T-helper 1 cell treated with Interleukin-12 subunit alpha and Interleukin-12 subunit beta and Interleukin-4 antibody, amounts not matched to agents 30 μg/mL and 1 μg/mL, for 36 hours (primary cell): ENCODE results near the gene SCARB1.
"Not testable (repeated sequence)": the region's sequence is repeated elsewhere in the genome, so short reads cannot be mapped to it uniquely, and the experiment has no call there.

Experiments used
- H3K27ac Mint-ChIP-seq: one replicate; pipeline ENCODE4 v1.8.0; 2021; ENCODE audit warnings: mild to moderate bottlenecking, mixed read lengths
- H3K27me3 Mint-ChIP-seq: one replicate; pipeline ENCODE4 v1.8.0; 2021; ENCODE audit warnings: low read depth, mixed read lengths
- H3K36me3 Mint-ChIP-seq: one replicate; pipeline ENCODE4 v1.8.0; 2021; ENCODE audit warnings: low read depth, mixed read lengths
- H3K4me1 Mint-ChIP-seq: one replicate; pipeline ENCODE4 v1.8.0; 2021; ENCODE audit warnings: low read depth, mixed read lengths
- H3K4me3 Mint-ChIP-seq: one replicate; pipeline ENCODE4 v1.8.0; 2021; ENCODE audit warnings: mild to moderate bottlenecking, moderate library complexity, mixed read lengths
- H3K9me3 Mint-ChIP-seq: one replicate; pipeline ENCODE4 v1.8.0; 2021; ENCODE audit warnings: mixed read lengths

SCARB1 gene

GRCh38 chr12:124863416-124864325, at the start of gene SCARB1:
Gene SCARB1, minus strand, starts transcription at chr12:124863864. Its CDS starts 144 bp downstream, at chr12:124863720.
- Mint-ChIP-seq H3K27me3 (peaks cover 5% of the 10 kb centered on the region), H3K36me3 (no peaks in the 10 kb centered on the region), H3K9me3 (no peaks in the 10 kb centered on the region), H3K27ac (peak within 1 kb of the TSS; percentile 85), H3K4me3 (peak within 1 kb of the TSS; percentile 80), H3K4me1 (peaks cover 23% of the 10 kb centered on the region)

GRCh38 chr12:124912529-124913287, 49.0 kb upstream of the SCARB1 start:
- peaks cover 55% of the 10 kb centered on the region for H3K4me1 Mint-ChIP-seq
- not testable (repeated sequence) for H3K27me3 Mint-ChIP-seq, H3K9me3 Mint-ChIP-seq
- H3K36me3 Mint-ChIP-seq, result peaks cover 43% of the 10 kb centered on the region
- H3K27ac Mint-ChIP-seq, result peak overlapping the region; percentile 97
- H3K4me3 Mint-ChIP-seq, result peak overlapping the region; percentile 95

- H3K36me3 Mint-ChIP-seq, result peaks cover 43% of the 10 kb centered on the region
- peaks cover 47% of the 10 kb centered on the region for H3K4me1 Mint-ChIP-seq
- H3K4me3 Mint-ChIP-seq, result peak overlapping the region; percentile 71
- H3K9me3 Mint-ChIP-seq, H3K27me3 Mint-ChIP-seq: not testable (repeated sequence)
- H3K27ac Mint-ChIP-seq, result peak overlapping the region; percentile 46
Observed at GRCh38 chr12:124911521-124911920, 47.9 kb upstream of the SCARB1 start.

GRCh38 chr12:124910561-124911478, 47.2 kb upstream of the SCARB1 start:
- Mint-ChIP-seq H3K27ac (peak overlapping the region; percentile 43), H3K4me1 (peaks cover 45% of the 10 kb centered on the region), H3K9me3 (no peaks in the 10 kb centered on the region), H3K27me3 (no peaks in the 10 kb centered on the region), H3K36me3 (peaks cover 43% of the 10 kb centered on the region), H3K4me3 (peak overlapping the region; percentile 71)

- peaks cover 40% of the 10 kb centered on the region for H3K4me1 Mint-ChIP-seq
- H3K27me3 Mint-ChIP-seq, result no peaks in the 10 kb centered on the region
- no peaks in the 10 kb centered on the region for H3K9me3 Mint-ChIP-seq
- H3K36me3 Mint-ChIP-seq, result peaks cover 43% of the 10 kb centered on the region
- peak overlapping the region; percentile 42 for H3K27ac Mint-ChIP-seq
- H3K4me3 Mint-ChIP-seq, result peak overlapping the region; percentile 19
Observed at GRCh38 chr12:124909831-124910560, 46.3 kb upstream of the SCARB1 start.

- peak overlapping the region; percentile 32 for H3K27ac Mint-ChIP-seq
- no peak overlapping the region for H3K4me3 Mint-ChIP-seq
- peaks cover 23% of the 10 kb centered on the region for H3K4me1 Mint-ChIP-seq
- no peaks in the 10 kb centered on the region for H3K27me3 Mint-ChIP-seq
- peaks cover 20% of the 10 kb centered on the region for H3K36me3 Mint-ChIP-seq
- no peaks in the 10 kb centered on the region for H3K9me3 Mint-ChIP-seq
Observed at GRCh38 chr12:124906606-124907261, 43.1 kb upstream of the SCARB1 start.

GRCh38 chr12:124904306-124905098, 40.8 kb upstream of the SCARB1 start:
- H3K36me3 Mint-ChIP-seq, result no peaks in the 10 kb centered on the region
- no peak overlapping the region for H3K4me3 Mint-ChIP-seq
- no peaks in the 10 kb centered on the region for H3K27me3 Mint-ChIP-seq
- H3K9me3 Mint-ChIP-seq, result no peaks in the 10 kb centered on the region
- H3K27ac Mint-ChIP-seq, result no peak overlapping the region
- peaks cover 6% of the 10 kb centered on the region for H3K4me1 Mint-ChIP-seq

- no peaks in the 10 kb centered on the region for H3K36me3 Mint-ChIP-seq
- H3K27me3 Mint-ChIP-seq, result peaks cover 5% of the 10 kb centered on the region
- peaks cover 17% of the 10 kb centered on the region for H3K4me1 Mint-ChIP-seq
- H3K4me3 Mint-ChIP-seq, result no peak overlapping the region
- no peak overlapping the region for H3K27ac Mint-ChIP-seq
- H3K9me3 Mint-ChIP-seq, result no peaks in the 10 kb centered on the region
Observed at GRCh38 chr12:124902916-124903315, 39.3 kb upstream of the SCARB1 start.

GRCh38 chr12:124901003-124901402, 37.3 kb upstream of the SCARB1 start:
- H3K9me3 Mint-ChIP-seq, result no peaks in the 10 kb centered on the region
- H3K36me3 Mint-ChIP-seq, result no peaks in the 10 kb centered on the region
- no peak overlapping the region for H3K4me3 Mint-ChIP-seq
- no peak overlapping the region for H3K27ac Mint-ChIP-seq
- peaks cover 12% of the 10 kb centered on the region for H3K4me1 Mint-ChIP-seq
- peaks cover 5% of the 10 kb centered on the region for H3K27me3 Mint-ChIP-seq

- H3K9me3 Mint-ChIP-seq, H3K36me3 Mint-ChIP-seq, H3K27me3 Mint-ChIP-seq, H3K4me3 Mint-ChIP-seq, H3K27ac Mint-ChIP-seq: not testable (repeated sequence)
- H3K4me1 Mint-ChIP-seq, result peaks cover 12% of the 10 kb centered on the region
Observed at GRCh38 chr12:124900345-124900795, 36.7 kb upstream of the SCARB1 start.

GRCh38 chr12:124898923-124899294, 35.2 kb upstream of the SCARB1 start:
- H3K9me3 Mint-ChIP-seq, result no peaks in the 10 kb centered on the region
- peaks cover 5% of the 10 kb centered on the region for H3K27me3 Mint-ChIP-seq
- H3K36me3 Mint-ChIP-seq, result no peaks in the 10 kb centered on the region
- no peak overlapping the region for H3K4me3 Mint-ChIP-seq
- H3K27ac Mint-ChIP-seq, result no peak overlapping the region
- peaks cover 14% of the 10 kb centered on the region for H3K4me1 Mint-ChIP-seq

GRCh38 chr12:124898200-124898922, 34.7 kb upstream of the SCARB1 start:
- Mint-ChIP-seq H3K9me3 (no peaks in the 10 kb centered on the region), H3K27me3 (peaks cover 5% of the 10 kb centered on the region), H3K36me3 (no peaks in the 10 kb centered on the region), H3K27ac (no peak overlapping the region), H3K4me3 (no peak overlapping the region), H3K4me1 (peaks cover 18% of the 10 kb centered on the region)
